Osteoblast (primary cell): ENCODE measurements around the gene MAP2K5. TPM values are rescaled to one million over a fixed set of nuclear protein-coding genes. Genes with fewer than 3 reads are reported as not detected.

ENCODE experiments used
- DNase-seq: peaks from one replicate; pipeline ENCODE4 v3.0.0; 2011; ENCODE audit warnings: low spot score, mixed read lengths; ENCODE audit not compliant: insufficient read length; ENCODE audit errors: missing footprints
- H2AFZ ChIP-seq: 2 replicates; pipeline ENCODE4 v1.6.0; 2011; ENCODE audit warnings: mild to moderate bottlenecking, low read length
- H3K27ac ChIP-seq: 2 replicates; pipeline ENCODE4 v1.5.1; 2011; ENCODE audit warnings: mild to moderate bottlenecking, low read depth, low read length, moderate library complexity
- H3K27me3 ChIP-seq: 2 replicates; pipeline ENCODE4 v1.6.0; 2012; ENCODE audit warnings: mild to moderate bottlenecking, control low read depth, inconsistent platforms, low read length, moderate library complexity; ENCODE audit not compliant: insufficient read depth
- H3K36me3 ChIP-seq: 2 replicates; pipeline ENCODE4 v1.5.1; 2011; ENCODE audit warnings: mild to moderate bottlenecking, low read length, control low read depth, moderate library complexity; ENCODE audit not compliant: insufficient read depth
- H3K4me1 ChIP-seq: 2 replicates; pipeline ENCODE4 v1.5.1; 2011; ENCODE audit warnings: mild to moderate bottlenecking, low read length, control low read depth, moderate library complexity; ENCODE audit not compliant: insufficient read depth
- H3K4me2 ChIP-seq: 2 replicates; pipeline ENCODE4 v1.6.0; 2011; ENCODE audit warnings: mild to moderate bottlenecking, low read length; ENCODE audit not compliant: insufficient read depth
- H3K4me3 ChIP-seq: fragments of 200-600 bp; sonication (generic); 3 replicates; pipeline ENCODE4 v1.5.1; 2012; ENCODE audit warnings: mild to moderate bottlenecking, low read length, inconsistent platforms; ENCODE audit not compliant: insufficient read depth
- H3K79me2 ChIP-seq: 2 replicates; pipeline ENCODE4 v1.6.0; 2012; ENCODE audit warnings: mild to moderate bottlenecking, low read length, control low read depth, inconsistent platforms; ENCODE audit not compliant: insufficient read depth
- H3K9me3 ChIP-seq: 2 replicates; pipeline ENCODE4 v1.5.1; 2011; ENCODE audit warnings: low read depth, low read length, control low read depth
- H4K20me1 ChIP-seq: 2 replicates; pipeline ENCODE4 v1.6.0; 2012; ENCODE audit warnings: mild to moderate bottlenecking, low read length, control low read depth; ENCODE audit not compliant: insufficient read depth
- CTCF ChIP-seq: IDR thresholded peaks from 2 replicates; pipeline ENCODE4 v1.5.1; 2011; ENCODE audit warnings: mild to moderate bottlenecking, low read depth, low read length, moderate library complexity; ENCODE audit errors: extremely low read depth
- total RNA-seq: library from RNA; depleted of rRNA; stranded (reverse); fragments of >200 nt; gene quantifications from 2 replicates; pipeline ENCODE4 v1.2.3, GENCODE V29; 2012

MAP2K5 gene
- total RNA-seq, 1 donor, result 10.1 TPM

- H3K27ac ChIP-seq, result no peak overlapping the region
- peaks cover 11% of the 10 kb centered on the region for H3K27me3 ChIP-seq
- peak; percentile 50 for DNase-seq
- no peaks in the 10 kb centered on the region for H3K9me3 ChIP-seq
- no peaks in the 10 kb centered on the region for H3K36me3 ChIP-seq
- H3K79me2 ChIP-seq, result no peaks in the 10 kb centered on the region
- peak overlapping the region; percentile 25 for H2AFZ ChIP-seq
- H3K4me2 ChIP-seq, result no peak overlapping the region
- no peak overlapping the region for H3K4me3 ChIP-seq
- peaks cover 28% of the 10 kb centered on the region for H3K4me1 ChIP-seq
- no peaks in the 10 kb centered on the region for H4K20me1 ChIP-seq
- TF ChIP-seq CTCF, result no peak
These were observed 301.3 kb downstream of the MAP2K5 start for GRCh38 chr15:67843571-67844387.

GRCh38 chr15:67845974-67846373 is 303.5 kb downstream of the MAP2K5 start:
- no peaks in the 10 kb centered on the region for H4K20me1 ChIP-seq
- H2AFZ ChIP-seq, result no peak overlapping the region
- H3K27ac ChIP-seq, result no peak overlapping the region
- H3K4me1 ChIP-seq, result peaks cover 22% of the 10 kb centered on the region
- DNase-seq, result no peak
- no peaks in the 10 kb centered on the region for H3K79me2 ChIP-seq
- no peaks in the 10 kb centered on the region for H3K36me3 ChIP-seq
- no peak overlapping the region for H3K4me3 ChIP-seq
- H3K27me3 ChIP-seq, result peaks cover 11% of the 10 kb centered on the region
- H3K9me3 ChIP-seq, result no peaks in the 10 kb centered on the region
- TF ChIP-seq CTCF, result no peak
- H3K4me2 ChIP-seq, result no peak overlapping the region

GRCh38 chr15:67849538-67849937 is 307.0 kb downstream of the MAP2K5 start:
- H4K20me1 ChIP-seq, result no peaks in the 10 kb centered on the region
- no peak for DNase-seq
- H3K27me3 ChIP-seq, result peaks cover 11% of the 10 kb centered on the region
- no peaks in the 10 kb centered on the region for H3K9me3 ChIP-seq
- no peak overlapping the region for H3K27ac ChIP-seq
- H3K79me2 ChIP-seq, result no peaks in the 10 kb centered on the region
- H3K4me2 ChIP-seq, result no peak overlapping the region
- no peak for TF ChIP-seq CTCF
- no peak overlapping the region for H3K4me3 ChIP-seq
- H2AFZ ChIP-seq, result no peak overlapping the region
- peaks cover 6% of the 10 kb centered on the region for H3K4me1 ChIP-seq
- no peaks in the 10 kb centered on the region for H3K36me3 ChIP-seq

- Histone ChIP-seq H3K4me2 (no peak overlapping the region), H3K9me3 (no peaks in the 10 kb centered on the region), H3K4me1 (peaks cover 6% of the 10 kb centered on the region), H3K27ac (no peak overlapping the region), H4K20me1 (no peaks in the 10 kb centered on the region), H3K27me3 (peaks cover 11% of the 10 kb centered on the region), H3K79me2 (no peaks in the 10 kb centered on the region), H3K36me3 (no peaks in the 10 kb centered on the region), H3K4me3 (no peak overlapping the region), H2AFZ (no peak overlapping the region)
- DNase-seq, result no peak
- no peak for TF ChIP-seq CTCF
These were observed 307.8 kb downstream of the MAP2K5 start for GRCh38 chr15:67850336-67850735.
